ENCODE data around the gene FGF11. TPM values are rescaled to one million over a fixed set of nuclear protein-coding genes. Genes with fewer than 3 reads are reported as not detected.

FGF11 gene
- polyA plus RNA-seq, 1 of the 3 experiments (the other 2 are of a cell fraction): 1.9 TPM

DNA sequence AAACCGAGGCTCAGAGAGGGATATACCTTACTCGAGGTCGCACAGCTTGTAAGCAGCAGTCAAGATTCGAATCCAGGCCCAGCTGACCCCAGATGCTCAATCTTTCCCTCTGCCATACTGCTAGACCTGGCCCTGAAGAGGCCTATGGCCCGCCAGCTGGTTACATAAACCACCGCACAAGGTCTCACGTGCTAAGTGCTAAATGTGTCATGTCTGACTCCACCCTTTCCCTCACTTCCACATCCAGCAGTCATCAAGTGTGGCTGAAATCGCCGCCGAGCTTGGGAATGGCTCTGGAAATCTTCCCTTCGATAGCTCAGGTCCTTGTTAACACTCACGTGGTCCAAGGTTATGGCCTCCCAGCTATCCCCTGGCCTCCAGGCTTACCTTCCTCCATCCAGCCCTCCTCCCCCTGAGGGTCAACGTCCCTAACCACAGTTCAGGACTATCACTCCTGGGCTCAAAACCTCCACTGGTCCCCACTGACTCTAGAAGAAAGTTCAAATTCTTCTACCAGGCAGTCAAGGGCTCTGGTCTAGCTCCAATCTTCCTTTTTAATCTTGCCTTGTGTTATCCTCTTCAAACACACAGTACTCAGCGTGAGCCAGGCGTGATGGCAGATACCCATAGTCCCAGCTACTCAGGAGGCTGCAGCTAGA, 36.6 kb downstream of the FGF11 start:
- ChIA-PET POLR2A (interaction anchor here (0.6 to 1.1 kb wide), 3 partner anchors 8 to 96 kb away, joined by 3 read pairs; partner anchors contain the start of gene TMEM256), CTCF (interaction anchor here (0.9 to 2.3 kb wide), 7 partner anchors 18 to 130 kb away, joined by 3 to 11 read pairs (median 3); partner anchors contain the start of gene SENP3)
- WGBS (ENCODE audit: low lambda C conversion rate): 97% methylated on average over 15 of the region's 15 CpGs
- H3K9me2 ChIP-seq: no peaks in the 10 kb centered on the region
- TF ChIP-seq TEAD4 (IDR thresholded peaks at IDR 0.05; ENCODE audit: borderline replicate concordance, insufficient read depth): no peak
- no peaks in the 10 kb centered on the region for H3K9me3 ChIP-seq
- H3F3A ChIP-seq (replicated peaks; ENCODE audit: insufficient read depth): peaks cover 15% of the 10 kb centered on the region
- H3K4me2 ChIP-seq: peak overlapping the region; percentile 95; the same call in 1 of the 2 replicates
- peaks cover 65% of the 10 kb centered on the region for H4K20me1 ChIP-seq (ENCODE audit: insufficient read depth)
- peaks cover 16 to 26% of the 10 kb centered on the region in 2 experiments; a peak in 2 of 4 replicates for H3K4me1 ChIP-seq (ENCODE audit: control insufficient read depth in 1 of 2, insufficient read depth in 2 of 2, low read depth in 1 of 2, low read length in 1 of 2)
- peak overlapping the region in 1 of 2 experiments; percentile 44; a peak in 2 of 4 replicates for H3K27ac ChIP-seq (ENCODE audit: low read depth in 2 of 2, low read length in 1 of 2)
- DNase-seq: no peak
- H2AFZ ChIP-seq (ENCODE audit: low read depth): no peak overlapping the region
- no peak overlapping the region for H3K4me3 ChIP-seq (ENCODE audit: low read depth in 2 of 2, low read length in 1 of 2)
- H3K27me3 ChIP-seq (ENCODE audit: insufficient read depth): no peaks in the 10 kb centered on the region
- no peak overlapping the region for H3K9ac ChIP-seq
- peaks cover 98% of the 10 kb centered on the region for H3K79me2 ChIP-seq (ENCODE audit: insufficient read depth)
- no peaks in the 10 kb centered on the region for H3K36me3 ChIP-seq (replicated peaks in 1 of 2; ENCODE audit: control insufficient read depth in 1 of 2, insufficient read depth in 2 of 2, low read length in 1 of 2)

DNA sequence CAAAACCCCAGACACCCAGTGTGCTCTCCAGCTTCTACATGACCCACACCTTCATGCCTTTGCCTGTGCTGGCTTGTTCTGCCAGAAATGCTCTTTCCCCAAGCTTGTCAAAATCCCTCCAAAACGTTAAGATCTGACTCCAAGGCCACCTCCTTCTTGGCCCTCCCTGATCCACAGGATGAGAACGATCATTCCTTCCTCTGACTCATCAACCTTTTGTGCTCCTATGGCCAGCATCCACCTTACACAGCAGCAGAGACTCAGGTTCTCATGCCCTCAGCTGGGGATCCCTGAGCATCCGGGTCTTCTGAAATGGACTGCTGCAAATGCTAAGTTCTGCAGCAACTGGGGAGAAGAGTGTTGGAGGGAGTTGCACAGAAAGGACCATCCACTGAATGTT, 37.2 kb downstream of the FGF11 start:
- POLR2A ChIA-PET: interaction anchor here (0.6 to 1.4 kb wide), 4 partner anchors 7 to 95 kb away, joined by 3 to 6 read pairs (median 3); partner anchors contain the start of gene TMEM256
- Histone ChIP-seq H3K27ac (ENCODE audit: low read depth in 2 of 2, low read length in 1 of 2) (peak overlapping the region in 1 of 2 experiments; percentile 44; a peak in 2 of 4 replicates), H3K9me3 (no peaks in the 10 kb centered on the region), H3K4me2 (peak overlapping the region; percentile 95; the same call in 1 of the 2 replicates), H3K4me3 (ENCODE audit: low read depth in 2 of 2, low read length in 1 of 2) (no peak overlapping the region), H3K9ac (no peak overlapping the region), H3F3A (replicated peaks; ENCODE audit: insufficient read depth) (peaks cover 15% of the 10 kb centered on the region), H3K27me3 (ENCODE audit: insufficient read depth) (no peaks in the 10 kb centered on the region), H3K4me1 (ENCODE audit: control insufficient read depth in 1 of 2, insufficient read depth in 2 of 2, low read depth in 1 of 2, low read length in 1 of 2) (peaks cover 17 to 26% of the 10 kb centered on the region in 2 experiments; a peak in 2 of 4 replicates), H3K36me3 (replicated peaks in 1 of 2; ENCODE audit: control insufficient read depth in 1 of 2, insufficient read depth in 2 of 2, low read length in 1 of 2) (no peaks in the 10 kb centered on the region), H4K20me1 (ENCODE audit: insufficient read depth) (peaks cover 64% of the 10 kb centered on the region), H3K79me2 (ENCODE audit: insufficient read depth) (peaks cover 98% of the 10 kb centered on the region), H3K9me2 (no peaks in the 10 kb centered on the region), H2AFZ (ENCODE audit: low read depth) (no peak overlapping the region)
- 22% methylated on average over 3 of the region's 3 CpGs for WGBS (ENCODE audit: low lambda C conversion rate)
- TF ChIP-seq, protein P1, sequence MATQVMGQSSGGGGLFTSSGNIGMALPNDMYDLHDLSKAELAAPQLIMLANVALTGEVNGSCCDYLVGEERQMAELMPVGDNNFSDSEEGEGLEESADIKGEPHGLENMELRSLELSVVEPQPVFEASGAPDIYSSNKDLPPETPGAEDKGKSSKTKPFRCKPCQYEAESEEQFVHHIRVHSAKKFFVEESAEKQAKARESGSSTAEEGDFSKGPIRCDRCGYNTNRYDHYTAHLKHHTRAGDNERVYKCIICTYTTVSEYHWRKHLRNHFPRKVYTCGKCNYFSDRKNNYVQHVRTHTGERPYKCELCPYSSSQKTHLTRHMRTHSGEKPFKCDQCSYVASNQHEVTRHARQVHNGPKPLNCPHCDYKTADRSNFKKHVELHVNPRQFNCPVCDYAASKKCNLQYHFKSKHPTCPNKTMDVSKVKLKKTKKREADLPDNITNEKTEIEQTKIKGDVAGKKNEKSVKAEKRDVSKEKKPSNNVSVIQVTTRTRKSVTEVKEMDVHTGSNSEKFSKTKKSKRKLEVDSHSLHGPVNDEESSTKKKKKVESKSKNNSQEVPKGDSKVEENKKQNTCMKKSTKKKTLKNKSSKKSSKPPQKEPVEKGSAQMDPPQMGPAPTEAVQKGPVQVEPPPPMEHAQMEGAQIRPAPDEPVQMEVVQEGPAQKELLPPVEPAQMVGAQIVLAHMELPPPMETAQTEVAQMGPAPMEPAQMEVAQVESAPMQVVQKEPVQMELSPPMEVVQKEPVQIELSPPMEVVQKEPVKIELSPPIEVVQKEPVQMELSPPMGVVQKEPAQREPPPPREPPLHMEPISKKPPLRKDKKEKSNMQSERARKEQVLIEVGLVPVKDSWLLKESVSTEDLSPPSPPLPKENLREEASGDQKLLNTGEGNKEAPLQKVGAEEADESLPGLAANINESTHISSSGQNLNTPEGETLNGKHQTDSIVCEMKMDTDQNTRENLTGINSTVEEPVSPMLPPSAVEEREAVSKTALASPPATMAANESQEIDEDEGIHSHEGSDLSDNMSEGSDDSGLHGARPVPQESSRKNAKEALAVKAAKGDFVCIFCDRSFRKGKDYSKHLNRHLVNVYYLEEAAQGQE (IDR thresholded peaks at IDR 0.05; ENCODE audit: low read depth, low read length): no peak
- TF ChIP-seq FOSL2 (IDR thresholded peaks at IDR 0.05; ENCODE audit: borderline replicate concordance, low read depth): peak; percentile 24; the same call in 1 of the 2 replicates
- DNase-seq: no peak
- CTCF ChIA-PET: interaction anchor here (1.0 to 2.3 kb wide), 6 partner anchors 18 to 131 kb away, joined by 3 to 11 read pairs (median 3); partner anchors contain the start of gene SENP3

DNA sequence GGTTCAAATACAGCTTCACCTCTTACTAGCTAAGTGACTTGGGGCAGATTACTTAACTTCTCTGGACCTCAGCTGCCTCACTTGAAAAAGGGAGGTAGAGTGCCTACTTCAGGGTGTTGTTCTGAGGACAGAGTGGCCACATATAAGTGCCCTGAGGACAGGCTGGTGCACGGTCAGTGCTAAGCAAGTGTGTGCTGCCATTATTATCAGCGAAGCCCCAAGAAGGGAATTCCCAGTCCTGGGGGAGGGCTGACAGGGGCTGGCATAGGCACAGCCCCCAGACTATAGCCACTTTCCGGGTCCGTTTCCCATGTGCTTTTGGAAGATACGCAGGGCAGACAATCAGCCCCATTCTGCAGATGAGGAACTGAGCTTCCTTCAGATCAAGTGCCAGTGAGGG, 37.6 kb downstream of the FGF11 start:
- TF ChIP-seq FOXM1 (IDR thresholded peaks at IDR 0.05; ENCODE audit: low read depth) (no peak), EZH2phosphoT487 (IDR thresholded peaks at IDR 0.05; ENCODE audit: borderline replicate concordance, low read depth) (no peak), GATA2 (CRISPR knock-in tag; IDR thresholded peaks at IDR 0.05) (no peak), TCF12 (IDR thresholded peaks at IDR 0.05) (no peak), RCOR1 (IDR thresholded peaks at IDR 0.05; ENCODE audit: low read length) (no peak)
- Histone ChIP-seq H4K20me1 (ENCODE audit: insufficient read depth) (peaks cover 60% of the 10 kb centered on the region), H3K4me2 (peak overlapping the region; percentile 95; the same call in 1 of the 2 replicates), H3K79me2 (ENCODE audit: insufficient read depth) (peaks cover 98% of the 10 kb centered on the region), H3F3A (replicated peaks; ENCODE audit: insufficient read depth) (peaks cover 15% of the 10 kb centered on the region), H3K27ac (ENCODE audit: low read depth in 2 of 2, low read length in 1 of 2) (peak overlapping the region in 1 of 2 experiments; percentile 44; a peak in 1 of 4 replicates), H2AFZ (ENCODE audit: low read depth) (no peak overlapping the region), H3K4me1 (ENCODE audit: control insufficient read depth in 1 of 2, insufficient read depth in 2 of 2, low read depth in 1 of 2, low read length in 1 of 2) (peaks cover 20 to 26% of the 10 kb centered on the region in 2 experiments; a peak in 2 of 4 replicates), H3K9me2 (no peaks in the 10 kb centered on the region), H3K27me3 (ENCODE audit: insufficient read depth) (no peaks in the 10 kb centered on the region), H3K9me3 (no peaks in the 10 kb centered on the region), H3K36me3 (replicated peaks in 1 of 2; ENCODE audit: control insufficient read depth in 1 of 2, insufficient read depth in 2 of 2, low read length in 1 of 2) (no peaks in the 10 kb centered on the region), H3K9ac (no peak overlapping the region), H3K4me3 (ENCODE audit: low read depth in 2 of 2, low read length in 1 of 2) (no peak overlapping the region)
- ChIA-PET CTCF (interaction anchor here (1.0 to 2.3 kb wide), 5 partner anchors 19 to 132 kb away, joined by 3 to 11 read pairs (median 3); partner anchors contain the start of gene SENP3), POLR2A (interaction anchor here (1.0 to 1.4 kb wide), 3 partner anchors 22 to 95 kb away, joined by 3 to 6 read pairs (median 3); partner anchors contain the start of gene TMEM256)
- WGBS (ENCODE audit: low lambda C conversion rate): 97% methylated on average over 5 of the region's 5 CpGs
- no peak for DNase-seq

Measured in SK-N-SH (cell line).